Activated T-cell treated with anti-CD3 and anti-CD28 coated beads, Interleukin-2, amount 50 U/mL, for 1 hour (primary cell): ENCODE measurements around the gene ANKRD63.

ENCODE experiments used
- DNase-seq: peaks from one replicate; pipeline ENCODE4 v3.0.0-alpha.2; 2020

ANKRD63 gene

GRCh38 chr15:40313531-40314398 is 30.9 kb upstream of the ANKRD63 start:
- DNase-seq, result no peak

- no peak for DNase-seq
Measured at GRCh38 chr15:40312370-40313158, 29.7 kb upstream of the ANKRD63 start.

- no peak for DNase-seq
Measured at GRCh38 chr15:40310993-40311392, 28.1 kb upstream of the ANKRD63 start.

- DNase-seq, result peak; percentile 62
Measured at GRCh38 chr15:40310001-40310959, 27.4 kb upstream of the ANKRD63 start.

DNA sequence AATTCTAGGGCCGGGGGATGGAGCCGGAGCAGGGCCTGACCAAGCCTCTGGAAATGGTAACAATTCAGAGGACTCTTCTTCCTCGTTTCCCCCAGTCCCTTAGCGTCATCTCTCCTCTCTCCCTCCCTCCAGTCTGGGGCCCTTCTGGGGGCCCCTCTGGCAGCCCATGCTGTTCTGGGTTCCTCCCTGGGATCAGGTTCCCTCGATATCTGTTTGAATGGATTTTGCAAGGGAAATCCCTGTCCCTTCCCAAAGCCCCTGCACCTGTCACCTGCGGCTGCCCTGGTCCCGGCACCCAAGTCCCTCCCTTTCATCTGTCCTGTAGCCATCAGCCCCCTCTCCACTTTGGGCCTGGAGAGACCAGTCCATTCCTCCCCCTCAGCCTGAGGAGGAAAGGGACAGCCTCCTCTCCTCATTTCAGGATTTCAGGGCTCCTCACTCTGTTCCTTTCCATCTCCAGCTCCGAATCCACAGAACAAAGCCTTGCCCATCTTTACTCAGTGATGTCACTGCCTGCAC is 26.5 kb upstream of the ANKRD63 start:
- DNase-seq, result no peak

GRCh38 chr15:40307421-40308211 is 24.8 kb upstream of the ANKRD63 start, which contains the start of gene PLCB2:
Gene PLCB2, minus strand, starts transcription at chr15:40307935. Its CDS starts 263 bp downstream, at chr15:40307672.
- DNase-seq, result peak; percentile 80

- DNase-seq, result no peak
Measured at GRCh38 chr15:40306908-40307307, 24.0 kb upstream of the ANKRD63 start.

DNA sequence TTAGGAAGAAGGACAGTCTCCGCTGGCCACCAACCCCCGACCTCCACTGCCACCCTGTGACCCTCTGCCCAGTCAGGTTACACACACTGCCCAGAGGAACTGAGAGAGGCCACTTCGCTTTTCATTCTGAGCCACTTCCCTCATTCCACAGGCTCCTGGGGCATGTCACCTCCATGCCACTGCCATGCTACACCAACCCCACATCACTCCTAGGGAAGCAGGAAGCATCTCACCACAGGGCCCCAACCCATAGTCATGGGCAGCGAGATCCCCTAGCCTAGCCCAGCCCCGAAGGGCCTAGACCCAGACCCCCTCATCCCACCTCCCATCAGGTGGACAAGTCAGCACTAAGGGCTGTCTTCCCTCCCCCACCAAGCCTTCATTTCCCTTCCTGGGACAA is 23.5 kb upstream of the ANKRD63 start:
- DNase-seq, result no peak

DNA sequence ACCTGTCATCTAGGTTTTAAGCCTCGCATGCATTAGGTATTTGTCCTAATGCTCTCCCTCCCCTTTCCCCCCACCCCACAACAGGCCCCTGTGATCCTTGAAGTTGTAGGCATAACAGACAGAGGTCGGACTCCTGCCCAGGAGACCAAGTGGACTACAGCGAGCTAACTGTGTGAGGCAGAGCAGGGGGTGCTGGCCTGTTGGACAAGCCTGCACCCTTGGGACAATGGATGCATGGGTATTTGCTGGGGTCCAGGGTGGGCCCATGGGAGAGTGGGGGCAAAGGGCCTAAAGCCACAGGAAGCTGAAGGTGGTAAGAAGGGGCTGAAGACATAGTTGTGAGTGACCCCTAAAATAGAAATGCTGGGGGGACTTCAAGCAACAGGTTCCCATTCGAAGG is 22.4 kb upstream of the ANKRD63 start:
- DNase-seq, result no peak

- DNase-seq, result no peak
Measured at GRCh38 chr15:40303576-40303975, 20.7 kb upstream of the ANKRD63 start.

GRCh38 chr15:40302981-40303380 is 20.1 kb upstream of the ANKRD63 start:
- no peak for DNase-seq

- no peak for DNase-seq
Measured at GRCh38 chr15:40302288-40302886, 19.5 kb upstream of the ANKRD63 start.

DNA sequence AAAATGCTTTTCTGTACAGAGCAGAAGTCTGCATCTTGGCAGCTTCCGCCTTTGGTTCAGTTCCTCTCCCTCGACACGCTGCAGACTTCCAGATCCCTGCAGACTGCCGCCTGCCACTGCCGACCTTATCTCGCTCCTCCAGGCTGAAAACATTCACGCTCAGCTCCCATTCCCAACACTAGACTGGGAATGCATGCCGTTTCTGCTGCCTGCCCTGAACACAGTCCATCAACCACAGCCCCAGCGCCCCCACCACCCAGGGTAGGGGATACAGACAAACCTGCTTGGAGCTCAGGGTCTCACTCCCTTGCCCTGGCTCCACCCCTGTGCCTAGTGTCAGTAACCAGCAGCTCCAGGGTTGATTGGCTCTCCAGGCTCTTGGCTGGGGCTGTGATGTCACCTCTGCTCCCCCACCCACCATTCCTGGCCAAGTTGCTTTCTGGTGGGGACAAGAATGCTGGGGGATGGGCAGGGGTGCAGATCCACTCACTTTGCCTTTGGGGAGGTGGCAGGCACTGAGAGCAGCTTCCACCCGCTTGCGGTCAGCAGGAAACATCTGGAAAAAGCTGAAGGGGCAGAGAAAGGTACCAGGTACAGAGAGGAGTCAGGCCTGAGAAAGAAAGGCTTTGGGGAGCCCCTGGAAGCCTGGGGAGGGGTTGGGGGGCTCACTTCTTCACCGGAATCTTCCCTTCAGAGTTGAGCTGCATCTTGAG is 18.8 kb upstream of the ANKRD63 start:
- DNase-seq, result no peak

DNA sequence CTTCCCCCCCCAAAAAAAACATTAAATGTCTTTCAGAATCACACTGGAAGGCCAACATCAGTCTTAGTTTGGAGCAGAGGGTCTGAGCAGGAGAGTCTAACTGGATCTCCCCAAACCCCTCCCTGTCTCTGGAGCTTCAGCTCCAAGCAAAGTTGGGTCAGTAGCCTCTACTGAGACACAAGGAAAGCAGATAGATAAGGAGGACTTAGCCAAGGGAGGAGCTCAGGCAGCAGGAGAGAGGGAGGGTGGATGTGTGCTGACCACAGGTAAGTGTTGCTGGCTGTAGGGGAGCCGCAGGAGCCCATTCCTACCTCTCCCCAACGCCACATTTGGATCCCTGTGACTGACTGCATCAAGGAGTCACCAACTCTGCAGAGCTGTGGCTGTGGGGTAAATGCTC is 17.9 kb upstream of the ANKRD63 start:
- no peak for DNase-seq

DNA sequence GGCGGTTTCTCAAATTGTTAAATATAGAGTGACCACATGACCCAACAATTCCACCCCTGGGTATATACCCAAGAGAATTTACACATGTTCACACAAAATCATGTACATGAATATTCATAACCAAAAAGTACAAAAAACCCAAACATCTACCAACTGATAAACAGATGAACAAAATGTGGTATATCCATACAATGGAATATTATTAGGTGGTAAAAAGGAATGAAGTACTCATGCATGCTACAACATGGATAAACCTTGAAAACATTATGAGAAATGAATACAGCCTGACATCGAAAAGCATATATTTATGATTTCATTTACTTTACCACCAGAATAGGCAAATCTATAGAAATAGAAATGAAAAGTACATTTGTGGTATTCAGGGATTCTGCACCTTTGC is 17.5 kb upstream of the ANKRD63 start:
- DNase-seq, result no peak

DNA sequence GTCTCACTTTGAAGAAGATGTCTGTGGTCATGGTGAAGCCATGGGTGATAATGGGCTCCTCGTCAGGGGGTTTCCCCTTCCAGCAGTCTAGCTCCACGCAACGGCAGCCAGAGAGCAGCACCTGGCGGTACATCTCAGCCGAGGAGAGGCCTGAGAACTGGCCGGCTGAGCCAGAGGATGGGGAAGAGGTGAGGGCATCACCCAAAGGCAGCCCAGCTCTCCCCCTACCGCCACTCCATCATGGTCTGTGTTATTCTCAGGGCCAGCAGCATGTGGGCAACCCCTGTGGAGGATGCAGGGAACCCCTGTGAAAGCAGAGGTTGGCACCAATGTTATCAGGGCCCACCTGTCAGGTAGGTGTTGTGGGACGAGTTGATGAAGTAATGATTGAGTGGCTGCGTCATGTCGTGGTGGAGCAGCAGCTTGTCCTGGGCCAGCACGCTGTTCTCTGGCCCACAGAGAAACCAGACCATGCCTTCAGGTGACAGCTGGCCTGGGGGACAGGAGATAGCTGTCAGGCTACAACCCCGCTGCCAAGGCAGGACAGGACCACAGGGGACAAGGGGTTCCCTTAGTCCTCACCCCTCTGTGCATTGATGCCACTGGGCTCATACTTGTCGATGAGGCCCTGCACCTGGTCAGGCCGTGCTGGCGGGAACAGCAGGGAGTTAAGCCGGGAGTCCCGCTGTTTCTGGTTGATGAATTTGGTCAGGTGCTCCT is 15.5 kb upstream of the ANKRD63 start:
- no peak for DNase-seq

- no peak for DNase-seq
Measured at GRCh38 chr15:40297356-40297755, 14.5 kb upstream of the ANKRD63 start.

DNA sequence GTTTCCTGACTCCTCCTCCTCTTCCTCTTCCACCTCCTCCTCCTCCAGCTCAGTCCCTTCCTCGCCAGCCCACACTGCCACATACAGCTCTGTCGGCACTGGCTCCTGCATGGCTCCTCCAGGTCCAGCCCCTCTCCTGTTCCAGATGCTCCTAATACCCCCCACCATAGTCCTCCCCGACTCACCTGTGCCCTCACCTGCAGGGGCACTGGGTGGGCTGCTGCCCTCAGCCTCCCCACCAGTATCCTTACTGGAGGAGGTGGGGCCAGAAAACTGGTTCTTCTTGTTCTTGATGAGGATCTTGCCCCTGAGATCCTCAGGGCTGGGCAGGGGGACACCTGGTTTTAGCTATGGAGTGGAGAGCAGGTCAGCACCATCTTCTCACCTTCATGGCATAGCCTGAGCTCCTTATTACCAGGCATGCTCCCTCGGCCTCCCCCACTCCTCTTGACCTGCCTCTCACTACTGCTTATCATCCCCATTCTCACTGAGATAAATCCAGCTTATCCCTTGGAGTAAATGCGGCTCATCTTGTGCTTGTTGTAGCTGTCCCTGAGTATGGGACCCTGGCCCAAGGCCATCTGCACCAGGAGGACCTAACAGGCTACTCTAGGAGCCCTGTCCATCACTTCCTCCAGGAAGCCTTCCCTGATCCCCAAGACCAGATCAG is 13.8 kb upstream of the ANKRD63 start:
- no peak for DNase-seq

DNA sequence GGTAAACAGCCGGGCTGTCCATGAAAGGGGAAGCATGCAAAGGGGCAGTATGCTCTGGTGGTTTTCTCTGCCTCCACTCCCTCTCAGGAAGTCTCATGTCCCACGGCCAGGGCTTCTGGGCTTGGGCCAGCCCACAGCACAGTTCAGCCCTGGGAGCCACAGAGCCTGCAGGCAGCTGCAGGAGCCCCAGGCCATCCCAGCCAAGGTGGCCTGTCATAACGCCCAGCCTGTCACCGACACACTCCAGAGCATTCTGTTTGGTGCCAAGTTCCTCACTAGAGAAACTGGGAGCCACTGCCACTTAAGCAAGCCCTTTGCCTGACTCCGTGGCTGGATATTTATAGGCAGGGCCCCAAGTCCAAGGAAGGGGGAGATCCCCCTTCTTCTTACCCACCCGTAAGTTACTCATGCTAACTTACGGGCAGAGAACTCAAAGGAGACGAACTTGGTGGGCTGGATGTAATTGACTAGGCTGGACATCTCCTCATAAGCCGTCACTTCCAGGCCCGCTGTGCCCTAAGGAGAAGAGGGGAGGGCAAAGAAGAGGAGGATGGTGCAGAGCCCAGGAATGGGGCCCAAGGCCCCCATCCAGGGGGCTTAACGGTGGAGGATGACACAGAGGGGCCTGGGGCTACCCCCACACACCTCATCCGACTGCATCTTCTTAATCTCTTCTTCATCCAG is 13.2 kb upstream of the ANKRD63 start:
- no peak for DNase-seq
